ENCODE data around the gene LTC4S. TPM values are rescaled to one million over a fixed set of nuclear protein-coding genes. Genes with fewer than 3 reads are reported as not detected.

Gene LTC4S
- total RNA-seq, 1 donor from 2014 or later = 10.9 TPM

DNA sequence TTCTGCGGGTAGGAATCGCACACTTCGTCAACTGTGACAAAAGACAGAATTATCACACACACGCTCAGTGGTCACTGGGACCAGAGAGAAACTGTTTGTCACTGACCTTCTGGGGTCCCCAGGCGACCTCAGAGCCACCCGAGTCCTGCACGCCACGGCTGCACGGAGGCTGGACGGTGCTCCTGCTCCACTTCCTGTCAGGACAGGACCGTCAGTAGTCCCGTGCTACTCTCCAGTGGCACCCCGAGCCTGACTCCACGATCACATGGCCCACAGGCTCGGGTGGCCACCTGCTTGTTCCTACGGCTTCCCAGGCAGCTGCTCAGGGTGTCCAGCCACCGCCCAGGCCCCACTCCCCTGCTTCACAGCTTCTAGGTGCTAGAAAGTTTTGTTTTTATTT is 47.0 kb downstream of the LTC4S start:
- Histone ChIP-seq H3K4me3 (no peak overlapping the region), H3K27ac (replicated peaks) (no peak overlapping the region), H3K4me1 (peaks cover 35% of the 10 kb centered on the region), H3K9me3 (replicated peaks) (peaks cover 14% of the 10 kb centered on the region), H3K27me3 (ENCODE audit: low read depth) (no peaks in the 10 kb centered on the region), H3K36me3 (peaks cover 83% of the 10 kb centered on the region)
- intact Hi-C loops (cut with micrococcal nuclease) = no loop called here
- TF ChIP-seq, protein P1, sequence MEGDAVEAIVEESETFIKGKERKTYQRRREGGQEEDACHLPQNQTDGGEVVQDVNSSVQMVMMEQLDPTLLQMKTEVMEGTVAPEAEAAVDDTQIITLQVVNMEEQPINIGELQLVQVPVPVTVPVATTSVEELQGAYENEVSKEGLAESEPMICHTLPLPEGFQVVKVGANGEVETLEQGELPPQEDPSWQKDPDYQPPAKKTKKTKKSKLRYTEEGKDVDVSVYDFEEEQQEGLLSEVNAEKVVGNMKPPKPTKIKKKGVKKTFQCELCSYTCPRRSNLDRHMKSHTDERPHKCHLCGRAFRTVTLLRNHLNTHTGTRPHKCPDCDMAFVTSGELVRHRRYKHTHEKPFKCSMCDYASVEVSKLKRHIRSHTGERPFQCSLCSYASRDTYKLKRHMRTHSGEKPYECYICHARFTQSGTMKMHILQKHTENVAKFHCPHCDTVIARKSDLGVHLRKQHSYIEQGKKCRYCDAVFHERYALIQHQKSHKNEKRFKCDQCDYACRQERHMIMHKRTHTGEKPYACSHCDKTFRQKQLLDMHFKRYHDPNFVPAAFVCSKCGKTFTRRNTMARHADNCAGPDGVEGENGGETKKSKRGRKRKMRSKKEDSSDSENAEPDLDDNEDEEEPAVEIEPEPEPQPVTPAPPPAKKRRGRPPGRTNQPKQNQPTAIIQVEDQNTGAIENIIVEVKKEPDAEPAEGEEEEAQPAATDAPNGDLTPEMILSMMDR (IDR thresholded peaks at IDR 0.05; ENCODE audit: borderline replicate concordance) = no peak
- no peak for DNase-seq

DNA sequence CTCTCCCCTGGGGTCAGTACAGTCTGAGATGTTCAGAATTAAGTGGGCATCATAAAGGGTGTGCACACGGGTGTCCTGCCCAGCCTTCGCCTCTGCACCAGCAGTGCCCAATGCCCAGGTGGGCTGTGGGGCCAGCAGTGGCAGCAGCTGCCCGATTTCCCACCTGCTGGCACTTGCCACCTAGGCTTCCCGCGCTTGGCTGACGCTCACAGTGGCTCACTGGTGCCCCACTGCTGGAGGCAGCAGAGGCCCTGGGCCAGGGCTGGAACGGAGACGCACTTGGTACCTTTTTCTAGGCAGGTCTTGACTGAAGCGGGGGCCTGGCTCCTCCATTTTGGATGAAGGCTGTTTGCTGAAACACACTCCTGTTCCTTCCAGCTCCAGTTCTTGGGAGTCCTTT is 47.8 kb downstream of the LTC4S start:
- DNase-seq = no peak
- peaks cover 14% of the 10 kb centered on the region for H3K9me3 ChIP-seq (replicated peaks)
- TF ChIP-seq, protein P1 (IDR thresholded peaks at IDR 0.05; ENCODE audit: borderline replicate concordance) = no peak
- H3K27me3 ChIP-seq (ENCODE audit: low read depth) = no peaks in the 10 kb centered on the region
- intact Hi-C loops (cut with micrococcal nuclease) = no loop called here
- H3K36me3 ChIP-seq = peaks cover 83% of the 10 kb centered on the region
- H3K27ac ChIP-seq (replicated peaks) = no peak overlapping the region
- H3K4me3 ChIP-seq = no peak overlapping the region
- H3K4me1 ChIP-seq = peaks cover 28% of the 10 kb centered on the region

Small RNA genes lying within 50 kb of the gene (microRNA-seq; reads per million reads assigned to microRNA genes)
- gene MIR1229 = not detected

Other genes starting within 250 kb of the LTC4S start
- 21.5 TPM for gene RUFY1, start 243.4 kb upstream of the LTC4S start, total RNA-seq
- 207 TPM for gene HNRNPH1, start 170.3 kb upstream of the LTC4S start, total RNA-seq
- gene CBY3, start 113.0 kb upstream of the LTC4S start, total RNA-seq = not detected
- gene CANX, start 95.0 kb upstream of the LTC4S start, total RNA-seq = 414 TPM
- 11.8 TPM for gene MAML1, start 61.2 kb upstream of the LTC4S start, total RNA-seq
- gene MGAT4B, start 12.9 kb downstream of the LTC4S start, total RNA-seq = 98.7 TPM
- gene SQSTM1, start 26.9 kb downstream of the LTC4S start, total RNA-seq = 438 TPM
- 13.1 TPM for gene MRNIP, start 64.8 kb downstream of the LTC4S start, total RNA-seq
- 31.1 TPM for gene TBC1D9B, start 113.9 kb downstream of the LTC4S start, total RNA-seq